ENCODE data around the gene ZEB1.
"Not testable (repeated sequence)": the region's sequence is repeated elsewhere in the genome, so short reads cannot be mapped to it uniquely, and the experiment has no call there.

Gene ZEB1

GRCh38 chr10:31515116-31515515 is 196.1 kb downstream of the ZEB1 start:
- no peak for DNase-seq

- DNase-seq, result no peak
Observed at GRCh38 chr10:31515819-31516402, 196.9 kb downstream of the ZEB1 start.

GRCh38 chr10:31520986-31521831 is 202.2 kb downstream of the ZEB1 start:
- DNase-seq, result no peak

- no peak for DNase-seq
Observed at GRCh38 chr10:31522820-31523219, 203.8 kb downstream of the ZEB1 start.

- no peak for DNase-seq
Observed at GRCh38 chr10:31524460-31524859, 205.4 kb downstream of the ZEB1 start.

- no peak for DNase-seq
Observed at GRCh38 chr10:31526178-31526577, 207.2 kb downstream of the ZEB1 start.

- DNase-seq, result no peak
Observed at GRCh38 chr10:31526681-31527080, 207.7 kb downstream of the ZEB1 start.

- DNase-seq, result no peak
Observed at GRCh38 chr10:31528831-31529230, 209.8 kb downstream of the ZEB1 start.

- no peak for DNase-seq
Observed at GRCh38 chr10:31536302-31536701, 217.3 kb downstream of the ZEB1 start.

GRCh38 chr10:31549896-31550295 is 230.9 kb downstream of the ZEB1 start:
- DNase-seq, result no peak

GRCh38 chr10:31554556-31554955 is 235.5 kb downstream of the ZEB1 start:
- no peak for DNase-seq

GRCh38 chr10:31557854-31558253 is 238.8 kb downstream of the ZEB1 start:
- no peak for DNase-seq

GRCh38 chr10:31568252-31568861 is 249.3 kb downstream of the ZEB1 start:
- not testable (repeated sequence) for DNase-seq

- no peak for DNase-seq
Observed at GRCh38 chr10:31574577-31574976, 255.6 kb downstream of the ZEB1 start.

- DNase-seq, result no peak
Observed at GRCh38 chr10:31578181-31578852, 259.3 kb downstream of the ZEB1 start.

- DNase-seq, result no peak
Observed at GRCh38 chr10:31578951-31579350, 259.9 kb downstream of the ZEB1 start.

All from NCI-H2171 (cell line).